ENCODE data around the gene HTRA2. TPM values are rescaled to one million over a fixed set of nuclear protein-coding genes. Genes with fewer than 3 reads are reported as not detected.

HTRA2 gene
- total and polyA plus RNA-seq, 9 of the 15 experiments (the other 6 are each of a cell fraction or from before 2014, with no cell fraction given), result 54.2 to 71.2 (median 65.8) TPM

- TF ChIP-seq PBX2 (CRISPR knock-in tag; IDR thresholded peaks at IDR 0.05; ENCODE audit: low read depth), result no peak
- no peak for TF ChIP-seq PBX2 (tag; conservative IDR thresholded peaks at IDR 0.05; ENCODE audit: low read depth)
- TF ChIP-seq SRF (CRISPR knock-in tag; IDR thresholded peaks at IDR 0.05), result peak in 1 of 2 experiments; percentile 77; a peak in 2 of 4 replicates
- peak; percentile 45 for TF ChIP-seq JUND (IDR thresholded peaks at IDR 0.05; ENCODE audit: borderline replicate concordance, low read depth, low read length)
- TF ChIP-seq JUND (tag; IDR thresholded peaks at IDR 0.05; ENCODE audit: borderline replicate concordance, low read depth, low read length), result no peak
- TF ChIP-seq ZNF668 (CRISPR knock-in tag; IDR thresholded peaks at IDR 0.05), result no peak
- TF ChIP-seq, protein P1, sequence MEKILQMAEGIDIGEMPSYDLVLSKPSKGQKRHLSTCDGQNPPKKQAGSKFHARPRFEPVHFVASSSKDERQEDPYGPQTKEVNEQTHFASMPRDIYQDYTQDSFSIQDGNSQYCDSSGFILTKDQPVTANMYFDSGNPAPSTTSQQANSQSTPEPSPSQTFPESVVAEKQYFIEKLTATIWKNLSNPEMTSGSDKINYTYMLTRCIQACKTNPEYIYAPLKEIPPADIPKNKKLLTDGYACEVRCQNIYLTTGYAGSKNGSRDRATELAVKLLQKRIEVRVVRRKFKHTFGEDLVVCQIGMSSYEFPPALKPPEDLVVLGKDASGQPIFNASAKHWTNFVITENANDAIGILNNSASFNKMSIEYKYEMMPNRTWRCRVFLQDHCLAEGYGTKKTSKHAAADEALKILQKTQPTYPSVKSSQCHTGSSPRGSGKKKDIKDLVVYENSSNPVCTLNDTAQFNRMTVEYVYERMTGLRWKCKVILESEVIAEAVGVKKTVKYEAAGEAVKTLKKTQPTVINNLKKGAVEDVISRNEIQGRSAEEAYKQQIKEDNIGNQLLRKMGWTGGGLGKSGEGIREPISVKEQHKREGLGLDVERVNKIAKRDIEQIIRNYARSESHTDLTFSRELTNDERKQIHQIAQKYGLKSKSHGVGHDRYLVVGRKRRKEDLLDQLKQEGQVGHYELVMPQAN (IDR thresholded peaks at IDR 0.05; ENCODE audit: borderline replicate concordance), result peak; percentile 74
- no peak for TF ChIP-seq GATAD2A (IDR thresholded peaks at IDR 0.05)
- TF ChIP-seq KLF1 (tag; IDR thresholded peaks at IDR 0.05), result peak; percentile 83
- no peak for TF ChIP-seq ZNF253 (CRISPR knock-in tag; conservative IDR thresholded peaks at IDR 0.05)
- TF ChIP-seq, protein P2, sequence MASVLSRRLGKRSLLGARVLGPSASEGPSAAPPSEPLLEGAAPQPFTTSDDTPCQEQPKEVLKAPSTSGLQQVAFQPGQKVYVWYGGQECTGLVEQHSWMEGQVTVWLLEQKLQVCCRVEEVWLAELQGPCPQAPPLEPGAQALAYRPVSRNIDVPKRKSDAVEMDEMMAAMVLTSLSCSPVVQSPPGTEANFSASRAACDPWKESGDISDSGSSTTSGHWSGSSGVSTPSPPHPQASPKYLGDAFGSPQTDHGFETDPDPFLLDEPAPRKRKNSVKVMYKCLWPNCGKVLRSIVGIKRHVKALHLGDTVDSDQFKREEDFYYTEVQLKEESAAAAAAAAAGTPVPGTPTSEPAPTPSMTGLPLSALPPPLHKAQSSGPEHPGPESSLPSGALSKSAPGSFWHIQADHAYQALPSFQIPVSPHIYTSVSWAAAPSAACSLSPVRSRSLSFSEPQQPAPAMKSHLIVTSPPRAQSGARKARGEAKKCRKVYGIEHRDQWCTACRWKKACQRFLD (CRISPR knock-in tag; IDR thresholded peaks at IDR 0.05), result peak; percentile 89
- TF ChIP-seq DACH1 (IDR thresholded peaks at IDR 0.05; ENCODE audit: partially characterized antibody), result no peak
- TF ChIP-seq NR2F6 (CRISPR knock-in tag; IDR thresholded peaks at IDR 0.05), result no peak
- TF ChIP-seq SMARCA5 (IDR thresholded peaks at IDR 0.05), result no peak; the same call in 1 of the 2 replicates
- no peak for TF ChIP-seq MAFK (IDR thresholded peaks at IDR 0.05; ENCODE audit: low read length)
- no peak for TF ChIP-seq E2F4 (CRISPR knock-in tag; IDR thresholded peaks at IDR 0.05; ENCODE audit: low read depth)
- no peak for TF ChIP-seq BRF1 (IDR thresholded peaks at IDR 0.05; ENCODE audit: borderline replicate concordance, extremely low read depth, insufficient read length)
- no peak for TF ChIP-seq CGGBP1 (CRISPR knock-in tag; IDR thresholded peaks at IDR 0.05)
- TF ChIP-seq HNRNPK (IDR thresholded peaks at IDR 0.05; ENCODE audit: low read depth, low read length, poor library complexity, severe bottlenecking), result no peak
Measured at GRCh38 chr2:74507145-74507925, 22.4 kb upstream of the HTRA2 start, which contains the start of gene PCGF1 (continued).

Measured in K562 (cell line).